ENCODE data around the gene TGFBR1.

The TGFBR1 gene

GRCh38 chr9:99105152-99106043 is 485 bp downstream of the TGFBR1 start:
- no peak for DNase-seq (ENCODE audit: low read depth in 2 of 2, low spot score in 1 of 2)

GRCh38 chr9:99106044-99106375 is 1.1 kb downstream of the TGFBR1 start:
- DNase-seq (ENCODE audit: low read depth in 2 of 2, low spot score in 1 of 2) = no peak

GRCh38 chr9:99107421-99107820 is 2.5 kb downstream of the TGFBR1 start:
- no peak for DNase-seq (ENCODE audit: low read depth in 2 of 2, low spot score in 1 of 2)

DNA sequence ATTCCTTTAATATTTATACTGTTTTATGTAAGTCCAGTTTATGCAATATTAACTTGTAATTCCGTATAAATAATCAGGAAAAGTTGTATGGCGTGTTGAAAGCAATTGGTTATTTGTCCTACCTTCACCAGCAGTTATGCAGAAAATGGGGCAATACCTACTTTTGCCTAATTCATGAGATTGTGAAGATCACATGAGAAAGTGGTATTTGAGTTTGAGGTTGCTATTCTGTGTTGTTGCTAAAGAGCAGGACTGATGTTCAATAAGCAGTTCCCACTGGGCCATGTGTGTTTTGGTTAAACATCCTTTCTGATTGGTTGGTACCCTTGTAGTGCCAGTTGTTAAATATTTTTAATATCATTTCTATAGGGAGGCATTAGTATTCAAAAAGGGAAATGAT is 3.2 kb downstream of the TGFBR1 start:
- DNase-seq (ENCODE audit: low read depth in 2 of 2, low spot score in 1 of 2) = no peak

GRCh38 chr9:99109522-99109921 is 4.6 kb downstream of the TGFBR1 start:
- DNase-seq (ENCODE audit: low read depth in 2 of 2, low spot score in 1 of 2) = no peak

GRCh38 chr9:99112750-99113413 is 8.0 kb downstream of the TGFBR1 start:
- DNase-seq (ENCODE audit: low read depth in 2 of 2, low spot score in 1 of 2) = no peak

GRCh38 chr9:99113414-99114048 is 8.6 kb downstream of the TGFBR1 start:
- no peak for DNase-seq (ENCODE audit: low read depth in 2 of 2, low spot score in 1 of 2)

- DNase-seq (ENCODE audit: low read depth in 2 of 2, low spot score in 1 of 2) = no peak
Observed at GRCh38 chr9:99114049-99114440, 9.1 kb downstream of the TGFBR1 start.

DNA sequence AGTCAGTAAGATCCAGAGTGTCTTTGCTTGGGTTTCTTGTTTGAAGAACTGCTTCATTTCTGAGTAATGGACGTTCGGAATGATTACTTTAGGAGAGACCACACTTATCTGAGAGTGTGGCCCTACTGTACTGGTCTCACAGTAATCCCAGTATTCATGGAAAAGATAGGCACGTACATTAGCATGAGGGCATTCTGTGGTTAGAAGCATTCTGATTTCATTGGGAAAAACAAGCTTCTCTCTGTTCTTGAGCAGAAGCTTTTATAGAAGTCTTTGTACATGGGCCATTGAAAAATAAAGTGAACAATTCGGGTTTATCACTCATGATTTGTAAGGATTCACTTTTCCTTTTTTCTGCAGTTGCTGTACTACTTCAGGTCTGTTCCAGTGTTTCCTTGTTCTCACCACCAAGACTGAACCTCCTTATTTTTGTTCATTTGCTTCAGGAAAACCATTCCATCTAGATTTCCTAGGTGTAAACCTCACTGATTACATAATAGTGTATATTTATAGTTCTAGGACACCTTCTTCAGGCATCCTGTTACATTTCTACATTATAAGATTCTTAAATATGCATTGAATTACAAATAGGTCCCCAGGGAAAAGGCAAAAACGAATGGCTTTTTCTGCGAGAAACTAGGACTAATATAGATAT is 10.1 kb downstream of the TGFBR1 start:
- DNase-seq (ENCODE audit: low read depth in 2 of 2, low spot score in 1 of 2) = no peak

- DNase-seq (ENCODE audit: low read depth in 2 of 2, low spot score in 1 of 2) = no peak
Observed at GRCh38 chr9:99116003-99116411, 11.1 kb downstream of the TGFBR1 start.

- DNase-seq (ENCODE audit: low read depth in 2 of 2, low spot score in 1 of 2) = no peak
Observed at GRCh38 chr9:99118782-99119466, 14.0 kb downstream of the TGFBR1 start.

DNA sequence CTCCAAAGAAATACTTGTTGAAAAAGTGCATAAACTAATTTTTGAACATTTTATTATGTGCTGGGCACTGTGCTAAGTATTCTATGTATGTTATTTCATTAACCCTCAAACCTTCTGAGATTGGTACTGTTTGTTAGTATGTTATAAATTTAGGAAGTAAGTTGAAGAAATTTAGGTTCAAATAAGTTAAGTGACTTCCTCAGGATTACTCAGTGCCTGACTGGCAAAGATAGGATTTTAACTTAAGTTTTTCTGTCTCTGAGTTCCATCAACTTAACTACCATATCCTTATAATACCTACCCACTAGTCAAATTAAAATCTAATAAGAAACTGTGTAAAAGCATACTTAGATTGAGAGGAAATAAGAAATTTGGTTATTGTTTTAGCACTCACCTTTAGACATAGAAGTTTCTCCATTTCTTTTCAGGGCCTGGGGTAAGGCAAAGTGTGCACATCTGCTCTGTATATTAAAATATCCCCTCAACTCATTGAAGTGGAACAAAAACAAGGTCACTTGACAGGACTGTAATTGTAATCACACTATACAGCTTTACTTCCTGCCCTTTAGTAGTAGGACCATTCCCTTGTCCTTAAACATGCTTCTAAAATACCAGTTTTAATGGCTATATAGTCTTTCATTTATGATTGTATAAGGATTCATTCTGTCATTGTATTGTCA is 15.2 kb downstream of the TGFBR1 start:
- no peak for DNase-seq (ENCODE audit: low read depth in 2 of 2, low spot score in 1 of 2)

GRCh38 chr9:99121604-99122003 is 16.7 kb downstream of the TGFBR1 start:
- DNase-seq (ENCODE audit: low read depth in 2 of 2, low spot score in 1 of 2) = no peak

- DNase-seq (ENCODE audit: low read depth in 2 of 2, low spot score in 1 of 2) = no peak
Observed at GRCh38 chr9:99124534-99125255, 19.8 kb downstream of the TGFBR1 start.

DNA sequence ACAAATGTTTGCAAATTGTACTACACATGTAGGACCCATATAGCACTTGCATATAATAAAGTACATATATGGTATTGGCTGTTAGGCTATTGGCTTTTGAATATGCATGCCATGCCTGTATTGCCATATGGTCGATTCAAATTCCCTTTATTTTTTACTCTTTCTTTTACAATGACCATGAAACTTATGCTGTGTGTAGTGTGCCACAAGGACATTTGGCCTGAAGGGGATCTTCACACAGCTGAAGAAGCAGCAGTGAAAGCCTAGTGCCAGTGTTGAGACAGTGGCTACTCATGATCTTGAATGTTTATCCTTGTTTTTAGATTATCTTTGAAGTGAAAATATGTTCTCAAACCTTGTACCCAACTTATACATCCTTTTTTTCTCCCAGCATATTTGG is 20.5 kb downstream of the TGFBR1 start:
- DNase-seq (ENCODE audit: low read depth in 2 of 2, low spot score in 1 of 2) = no peak

GRCh38 chr9:99126312-99126711 is 21.4 kb downstream of the TGFBR1 start:
- DNase-seq (ENCODE audit: low read depth in 2 of 2, low spot score in 1 of 2) = no peak

GRCh38 chr9:99127356-99128132 is 22.6 kb downstream of the TGFBR1 start:
- DNase-seq (ENCODE audit: low read depth in 2 of 2, low spot score in 1 of 2) = no peak

DNA sequence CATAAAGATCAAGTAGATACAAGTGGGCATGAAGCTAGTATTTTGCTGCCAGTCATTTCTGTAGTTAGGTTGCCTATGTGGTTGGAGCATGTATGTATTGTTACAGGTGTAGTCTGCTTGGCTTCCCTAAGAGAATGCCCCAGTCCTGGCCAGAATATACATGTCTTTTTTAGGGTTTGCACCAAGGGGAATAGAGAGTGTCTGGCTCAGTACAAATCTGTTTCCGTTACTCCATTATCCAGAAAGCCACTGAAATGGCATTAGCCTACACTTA is 23.2 kb downstream of the TGFBR1 start:
- DNase-seq (ENCODE audit: low read depth in 2 of 2, low spot score in 1 of 2) = no peak

- DNase-seq (ENCODE audit: low read depth in 2 of 2, low spot score in 1 of 2) = no peak
Observed at GRCh38 chr9:99129091-99129490, 24.2 kb downstream of the TGFBR1 start.
